ENCODE measurements around the gene CRABP2. TPM values are rescaled to one million over a fixed set of nuclear protein-coding genes. Genes with fewer than 3 reads are reported as not detected.
A peak's percentile ranks its signal among the peaks of the same experiment; 100 is the strongest.

The CRABP2 gene
- total and polyA plus RNA-seq, 10 of the 15 experiments (the other 5 are each of a cell fraction or from before 2014, with no cell fraction given), result 0.21 to 1.3 (median 0.41) TPM

DNA sequence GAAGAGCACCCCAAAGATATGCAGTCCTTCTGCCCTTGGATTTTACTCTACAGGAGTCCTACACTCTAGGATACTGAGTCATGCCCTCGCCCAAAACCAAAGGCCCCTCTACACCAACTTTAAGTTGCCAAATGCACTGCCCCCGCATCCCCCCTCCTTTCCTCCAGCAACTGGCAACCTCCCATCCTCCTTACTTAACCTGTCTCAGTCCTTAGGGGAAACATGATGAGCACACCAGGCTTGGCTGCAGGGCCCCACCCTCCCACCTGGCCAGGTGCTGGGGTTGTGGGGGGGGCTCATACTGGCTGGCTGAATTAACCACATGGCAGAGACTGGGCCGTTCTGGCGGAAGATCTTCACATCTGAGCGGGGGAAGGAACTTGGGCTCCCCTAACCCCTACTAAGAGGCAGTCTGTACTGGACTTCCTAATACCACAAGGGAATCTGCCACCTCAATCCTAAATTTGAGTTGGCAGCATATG, 44.8 kb upstream of the CRABP2 start (continued):
- TF ChIP-seq DPF2 (IDR thresholded peaks at IDR 0.05) (no peak), RUNX3 (IDR thresholded peaks at IDR 0.05; ENCODE audit: low read length) (no peak), SMC3 (IDR thresholded peaks at IDR 0.05; ENCODE audit: borderline replicate concordance, low read length) (no peak)

DNA sequence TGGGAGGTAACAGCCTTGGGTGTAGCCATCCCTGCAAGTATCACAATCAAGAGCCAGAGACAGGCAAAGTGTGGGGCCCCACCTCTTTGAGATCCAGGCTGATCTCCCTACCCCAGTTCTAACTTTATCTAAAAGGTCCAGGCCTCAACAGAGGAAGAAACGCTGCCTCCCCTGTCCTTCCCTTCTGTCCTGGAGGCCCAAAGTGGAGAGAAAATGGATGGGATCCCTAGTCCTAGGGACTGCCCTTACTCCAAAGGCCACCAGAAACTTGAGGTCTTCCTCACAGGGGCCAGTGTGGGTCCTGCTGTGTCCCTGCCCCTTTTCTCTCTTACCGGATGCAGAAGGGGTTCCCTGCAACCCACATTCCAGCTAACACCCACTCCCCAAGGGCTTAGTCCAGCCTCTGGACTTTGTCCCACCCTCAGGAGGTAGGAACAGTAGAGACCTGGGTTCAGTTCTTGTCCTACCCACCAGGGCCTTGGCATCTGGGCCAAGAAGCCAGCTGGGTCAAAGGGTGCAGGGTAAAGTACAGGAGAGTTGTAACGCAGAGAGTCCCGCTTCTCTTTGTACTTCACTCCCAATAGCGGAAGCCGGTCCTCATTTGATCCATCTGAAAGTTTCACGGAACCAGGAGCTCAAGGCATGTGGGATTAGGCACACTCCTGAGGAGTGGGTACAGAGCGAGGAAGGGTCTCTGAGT, 44.2 kb upstream of the CRABP2 start:
- H3K36me3 ChIP-seq (ENCODE audit: control insufficient read depth in 2 of 2, insufficient read depth in 2 of 2, low read length in 1 of 2), result peaks cover 9 to 11% of the 10 kb centered on the region in 2 experiments; a peak in 3 of 4 replicates
- no peak overlapping the region for H2AFZ ChIP-seq (ENCODE audit: control insufficient read depth, low read depth, low read length)
- peak overlapping the region; percentile 99 for H3K27ac ChIP-seq (ENCODE audit: control insufficient read depth, insufficient read depth)
- peak overlapping the region; percentile 99 for H3K4me3 ChIP-seq
- H3K27me3 ChIP-seq (replicated peaks in 1 of 2; ENCODE audit: control insufficient read depth in 2 of 2, insufficient read depth in 2 of 2, low read length in 1 of 2), result no peaks in the 10 kb centered on the region
- POLR2A ChIA-PET, result interaction anchor here (3.4 to 4.4 kb wide), 3 partner anchors 9 to 22 kb away, joined by 19 to 45 read pairs (median 28); partner anchors contain the start of genes ISG20L2, METTL25B, MRPL24 and PRCC
- intact Hi-C loops (cut with micrococcal nuclease; ENCODE audit: unreplicated experiment) (loop anchor here (1.0 to 10.0 kb wide), 2 partner anchors 8 to 245 kb away; partner anchors contain the start of genes MEF2D and MRPL24), in situ Hi-C loops (cut with MboI) (no loop called here)
- WGBS (ENCODE audit: insufficient coverage, insufficient replicate concordance, low lambda C conversion rate, missing lambda C conversion rate), result 3% methylated on average over 8 of the region's 8 CpGs
- H3K4me1 ChIP-seq (ENCODE audit: control insufficient read depth, insufficient read depth, low read length), result peaks cover 22% of the 10 kb centered on the region
- ATAC-seq (peak; percentile 7), DNase-seq (ENCODE audit: low read depth, low spot score) (no peak), FAIRE-seq (no peak)
- no peaks in the 10 kb centered on the region for H4K20me1 ChIP-seq (ENCODE audit: control insufficient read depth, insufficient read depth)
- H3K4me2 ChIP-seq (ENCODE audit: control insufficient read depth, insufficient read depth), result peak overlapping the region; percentile 99
- RAD21 ChIA-PET (ENCODE audit: unreplicated experiment), result interaction anchor here (1.1 to 4.2 kb wide), 3 partner anchors 18 to 111 kb away, joined by 3 to 34 read pairs (median 31); partner anchors contain the start of genes ISG20L2, METTL25B, NTRK1 and PRCC
- TF ChIP-seq, protein P1, sequence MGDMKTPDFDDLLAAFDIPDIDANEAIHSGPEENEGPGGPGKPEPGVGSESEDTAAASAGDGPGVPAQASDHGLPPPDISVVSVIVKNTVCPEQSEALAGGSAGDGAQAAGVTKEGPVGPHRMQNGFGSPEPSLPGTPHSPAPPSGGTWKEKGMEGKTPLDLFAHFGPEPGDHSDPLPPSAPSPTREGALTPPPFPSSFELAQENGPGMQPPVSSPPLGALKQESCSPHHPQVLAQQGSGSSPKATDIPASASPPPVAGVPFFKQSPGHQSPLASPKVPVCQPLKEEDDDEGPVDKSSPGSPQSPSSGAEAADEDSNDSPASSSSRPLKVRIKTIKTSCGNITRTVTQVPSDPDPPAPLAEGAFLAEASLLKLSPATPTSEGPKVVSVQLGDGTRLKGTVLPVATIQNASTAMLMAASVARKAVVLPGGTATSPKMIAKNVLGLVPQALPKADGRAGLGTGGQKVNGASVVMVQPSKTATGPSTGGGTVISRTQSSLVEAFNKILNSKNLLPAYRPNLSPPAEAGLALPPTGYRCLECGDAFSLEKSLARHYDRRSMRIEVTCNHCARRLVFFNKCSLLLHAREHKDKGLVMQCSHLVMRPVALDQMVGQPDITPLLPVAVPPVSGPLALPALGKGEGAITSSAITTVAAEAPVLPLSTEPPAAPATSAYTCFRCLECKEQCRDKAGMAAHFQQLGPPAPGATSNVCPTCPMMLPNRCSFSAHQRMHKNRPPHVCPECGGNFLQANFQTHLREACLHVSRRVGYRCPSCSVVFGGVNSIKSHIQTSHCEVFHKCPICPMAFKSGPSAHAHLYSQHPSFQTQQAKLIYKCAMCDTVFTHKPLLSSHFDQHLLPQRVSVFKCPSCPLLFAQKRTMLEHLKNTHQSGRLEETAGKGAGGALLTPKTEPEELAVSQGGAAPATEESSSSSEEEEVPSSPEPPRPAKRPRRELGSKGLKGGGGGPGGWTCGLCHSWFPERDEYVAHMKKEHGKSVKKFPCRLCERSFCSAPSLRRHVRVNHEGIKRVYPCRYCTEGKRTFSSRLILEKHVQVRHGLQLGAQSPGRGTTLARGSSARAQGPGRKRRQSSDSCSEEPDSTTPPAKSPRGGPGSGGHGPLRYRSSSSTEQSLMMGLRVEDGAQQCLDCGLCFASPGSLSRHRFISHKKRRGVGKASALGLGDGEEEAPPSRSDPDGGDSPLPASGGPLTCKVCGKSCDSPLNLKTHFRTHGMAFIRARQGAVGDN (IDR thresholded peaks at IDR 0.05), result peak; percentile 44; the same call in 1 of the 2 replicates
- TF ChIP-seq ZZZ3 (IDR thresholded peaks at IDR 0.05; ENCODE audit: control insufficient read depth, insufficient read length, low read depth), result no peak
- no peak for TF ChIP-seq FOXM1 (IDR thresholded peaks at IDR 0.05; ENCODE audit: low read depth, low read length)
- TF ChIP-seq SUPT20H (IDR thresholded peaks at IDR 0.05; ENCODE audit: borderline replicate concordance, control insufficient read depth, low read depth, low read length), result no peak
- TF ChIP-seq GABPA (IDR thresholded peaks at IDR 0.05; ENCODE audit: low read depth), result no peak
- no peak for TF ChIP-seq IKZF1 (conservative IDR thresholded peaks at IDR 0.05)
- SMC1A ChIA-PET (ENCODE audit: uncharacterized antibody, unreplicated experiment), result interaction anchor here (0.6 to 4.5 kb wide), 2 partner anchors 18 to 23 kb away, joined by 3 to 43 read pairs; partner anchors contain the start of genes ISG20L2, METTL25B and PRCC
- BruUV-seq (replicated peaks), result no TSS peak
- CTCF ChIA-PET, result interaction anchor here (0.6 to 4.5 kb wide), 3 partner anchors 18 to 598 kb away, joined by 3 to 56 read pairs (median 22); partner anchors contain the start of genes METTL25B and PRCC
- peaks cover 83% of the 10 kb centered on the region for H3K79me2 ChIP-seq (ENCODE audit: control insufficient read depth, insufficient read depth, low read length)
- no peaks in the 10 kb centered on the region for H3K9me3 ChIP-seq (replicated peaks; ENCODE audit: control insufficient read depth, insufficient read depth, low read length)
- H3K9ac ChIP-seq (ENCODE audit: control insufficient read depth, insufficient read depth, low read length), result peak overlapping the region; percentile 98

All from GM12878 (cell line).